GM12878 (cell line): Measurements from ENCODE around the gene GKAP1. TPM values are rescaled to one million over a fixed set of nuclear protein-coding genes. Genes with fewer than 3 reads are reported as not detected.

Experiments used
- ATAC-seq: fragments of 200-7000 bp; cut with Tn5 transposase; 3 replicates; pipeline ENCODE4 v1.9.1; 2020; ENCODE audit warnings: mild to moderate bottlenecking, moderate library complexity
- BruUV-seq: library from RNA; stranded (reverse); fragments of 400-500 nt; replicated peaks from 2 replicates; lab custom pipeline; 2021; lab: Mats Ljungman, UMichigan
- CTCF ChIA-PET: fragments of 300-600 bp; sonication (Branson Sonifier 250); formaldehyde crosslinking; extraction: SDS; loops from one replicate; lab custom pipeline; 2021; ENCODE audit warnings: inconsistent platforms; lab: Yijun Ruan, JAX
- POLR2A ChIA-PET: fragments of 350-600 bp; formaldehyde crosslinking; extraction: SDS; loops from one replicate; lab custom pipeline; 2021; ENCODE audit warnings: inconsistent platforms; lab: Charles Lee
- RAD21 ChIA-PET: fragments of 300-600 bp; sonication (Branson Sonifier 250); formaldehyde crosslinking; loops from one replicate; lab custom pipeline; 2023; ENCODE audit warnings: antibody characterized with exemption; ENCODE audit not compliant: unreplicated experiment; lab: Charles Lee
- SMC1A ChIA-PET: fragments of 300-600 bp; sonication (Branson Sonifier 250); formaldehyde crosslinking; loops from one replicate; lab custom pipeline; 2023; ENCODE audit not compliant: unreplicated experiment, uncharacterized antibody; lab: Charles Lee
- DNase-seq: peaks from one replicate; pipeline ENCODE4 v3.0.0-alpha.2; 2011; ENCODE audit warnings: low read depth, low spot score
- FAIRE-seq: peaks from 3 replicates; lab custom pipeline; 2011; peaks lifted over from hg19 to GRCh38; lab: Jason Lieb, UNC
- H2AFZ ChIP-seq: 2 replicates; pipeline ENCODE4 v1.6.0; 2011; ENCODE audit warnings: low read depth, low read length, control low read depth; ENCODE audit not compliant: control insufficient read depth
- H3K27ac ChIP-seq: 2 replicates; pipeline ENCODE4 v1.5.1; 2011; ENCODE audit warnings: control low read depth; ENCODE audit not compliant: control insufficient read depth, insufficient read depth
- H3K27me3 ChIP-seq, 2 experiments: replicated peaks in 1 of 2; 2 replicates each; pipeline versions ENCODE4 v1.6.0 to v1.6.1; 2011; ENCODE audit warnings: low read length in 1 of 2; ENCODE audit not compliant: control insufficient read depth in 2 of 2, insufficient read depth in 2 of 2
- H3K36me3 ChIP-seq, 2 experiments: 2 replicates each; pipeline ENCODE4 v1.5.1; 2011; ENCODE audit warnings: low read length in 1 of 2; ENCODE audit not compliant: control insufficient read depth in 2 of 2, insufficient read depth in 2 of 2
- H3K4me1 ChIP-seq: 2 replicates; pipeline ENCODE4 v1.6.1; 2011; ENCODE audit warnings: mild to moderate bottlenecking, low read length, moderate library complexity, mixed read lengths; ENCODE audit not compliant: control insufficient read depth, insufficient read depth
- H3K4me2 ChIP-seq: 2 replicates; pipeline ENCODE4 v1.6.0; 2011; ENCODE audit warnings: control low read depth; ENCODE audit not compliant: control insufficient read depth, insufficient read depth
- H3K4me3 ChIP-seq: fragments of 200-600 bp; sonication (generic); 2 replicates; pipeline ENCODE4 v1.5.1; 2016
- H3K79me2 ChIP-seq: 2 replicates; pipeline ENCODE4 v1.6.0; 2011; ENCODE audit warnings: low read length; ENCODE audit not compliant: control insufficient read depth, insufficient read depth
- H3K9ac ChIP-seq: 2 replicates; pipeline ENCODE4 v1.8.0; 2011; ENCODE audit warnings: low read length, control low read depth, mixed read lengths; ENCODE audit not compliant: control insufficient read depth, insufficient read depth
- H3K9me3 ChIP-seq: replicated peaks from 3 replicates; pipeline ENCODE4 v1.5.1; 2011; ENCODE audit warnings: mild to moderate bottlenecking, low read length; ENCODE audit not compliant: control insufficient read depth, insufficient read depth
- H4K20me1 ChIP-seq: 2 replicates; pipeline ENCODE4 v1.6.0; 2011; ENCODE audit not compliant: control insufficient read depth, insufficient read depth
- ASH2L ChIP-seq: fragments of 300-600, 200-600 bp; sonication (generic); IDR thresholded peaks from 2 replicates; pipeline ENCODE4 v1.6.1; 2017; ENCODE audit warnings: low read depth, mild to moderate bottlenecking, borderline replicate concordance
- CHD2 ChIP-seq: IDR thresholded peaks from 2 replicates; pipeline ENCODE4 v1.6.1; 2011; ENCODE audit warnings: low read depth, low read length, improper control_type of control experiment, borderline replicate concordance
- DPF2 ChIP-seq: fragments of 450-650 bp; IDR thresholded peaks from 2 replicates; pipeline ENCODE4 v1.6.1; 2017; ENCODE audit warnings: mild to moderate bottlenecking
- FOS ChIP-seq: IDR thresholded peaks from 3 replicates; pipeline ENCODE4 v1.6.1; 2011; ENCODE audit warnings: borderline replicate concordance; ENCODE audit not compliant: insufficient read length; ENCODE audit errors: extremely low read depth
- FOXK2 ChIP-seq: fragments of 450-650 bp; IDR thresholded peaks from 2 replicates; pipeline ENCODE4 v1.6.1; 2017; ENCODE audit warnings: mild to moderate bottlenecking, moderate library complexity
- IKZF1 ChIP-seq: fragments of 450-650 bp; conservative IDR thresholded peaks from 2 replicates; pipeline ENCODE4 v1.6.1; 2017; ENCODE audit warnings: antibody characterized with exemption, mild to moderate bottlenecking
- IKZF2 ChIP-seq, 2 experiments: fragments of 450-650 bp; IDR thresholded peaks; 2 replicates each; pipeline ENCODE4 v1.6.1; 2017; ENCODE audit warnings: mild to moderate bottlenecking in 2 of 2, moderate library complexity in 2 of 2
- IRF4 ChIP-seq: IDR thresholded peaks from 2 replicates; pipeline ENCODE4 v1.6.1; 2011; ENCODE audit warnings: low read depth, low read length
- JUNB ChIP-seq: IDR thresholded peaks from 2 replicates; pipeline ENCODE4 v1.6.1; 2016; ENCODE audit warnings: antibody characterized with exemption, mild to moderate bottlenecking
- MTA2 ChIP-seq: fragments of 450-650 bp; IDR thresholded peaks from 2 replicates; pipeline ENCODE4 v1.6.1; 2016; ENCODE audit warnings: low read depth, mild to moderate bottlenecking, moderate library complexity
- NFIC ChIP-seq: IDR thresholded peaks from 2 replicates; pipeline ENCODE4 v1.6.1; 2012; ENCODE audit warnings: low read depth, mild to moderate bottlenecking, inconsistent platforms, low read length, moderate library complexity
- RFX5 ChIP-seq: IDR thresholded peaks from 2 replicates; pipeline ENCODE4 v1.6.1; 2011; ENCODE audit warnings: low read depth, low read length, improper control_type of control experiment
- in situ Hi-C: fragments of 300-500 bp; cut with MboI; formaldehyde crosslinking; loops from 9 replicates; pipeline ENCODE4 v1.14.3; 2018; ENCODE audit warnings: mixed read lengths
- intact Hi-C: fragments of 100-400 bp; cut with micrococcal nuclease; formaldehyde crosslinking; loops from one replicate; pipeline ENCODE4 v1.14.2; 2022; ENCODE audit not compliant: unreplicated experiment
- polyA plus RNA-seq, 11 experiments: library from polyadenylated mRNA; depleted of rRNA in 4 of 11; unstranded in 6 of 11; stranded (reverse) in 5 of 11; fragments of >200 nt; fragmentation: Nextera tagmentation in 4 of 11; fragmentation: Illumina TruSeq in 1 of 11; extraction: Ambion mirVana in 4 of 11; extraction: Trizol in 1 of 11; gene quantifications; 1 replicate in 1 of 11; 2 replicates in 10 of 11; pipeline versions ENCODE4 v1.2.1 to v1.2.3, GENCODE V29; 2011 to 2016; ENCODE audit warnings: inconsistent platforms in 2 of 11, missing spikeins in 2 of 11, low read depth in 1 of 11
- total RNA-seq, 4 experiments: library from RNA; depleted of rRNA in 3 of 4; stranded (reverse); fragments of >200 nt in 3 of 4; fragmentation: Illumina TruSeq in 1 of 4; extraction: Trizol in 1 of 4; gene quantifications; 2 replicates each; pipeline versions ENCODE4 v1.2.1 to v1.2.3, GENCODE V29; 2013 to 2021
- TF ChIP-seq, protein P1 (sequence below): fragments of 450-650 bp; IDR thresholded peaks from 2 replicates; pipeline ENCODE4 v1.6.1; 2016; ENCODE audit warnings: mild to moderate bottlenecking, moderate library complexity, borderline replicate concordance
- TF ChIP-seq, protein P2 (sequence below): fragments of 450-650 bp; conservative IDR thresholded peaks from 2 replicates; pipeline ENCODE4 v1.6.1; 2017; ENCODE audit warnings: mild to moderate bottlenecking, moderate library complexity
- TF ChIP-seq, protein P3 (sequence below): IDR thresholded peaks from 2 replicates; pipeline ENCODE4 v1.6.1; 2012; ENCODE audit warnings: low read depth, low read length, improper control_type of control experiment
- TF ChIP-seq, protein P4 (sequence below): fragments of 450-650 bp; IDR thresholded peaks from 2 replicates; pipeline ENCODE4 v1.6.1; 2017; ENCODE audit warnings: low read depth, mild to moderate bottlenecking, moderate library complexity

GKAP1 gene
- total and polyA plus RNA-seq, 10 of the 15 experiments (the other 5 are each of a cell fraction or from before 2014, with no cell fraction given) = 0.92 to 5.1 (median 2.7) TPM

DNA sequence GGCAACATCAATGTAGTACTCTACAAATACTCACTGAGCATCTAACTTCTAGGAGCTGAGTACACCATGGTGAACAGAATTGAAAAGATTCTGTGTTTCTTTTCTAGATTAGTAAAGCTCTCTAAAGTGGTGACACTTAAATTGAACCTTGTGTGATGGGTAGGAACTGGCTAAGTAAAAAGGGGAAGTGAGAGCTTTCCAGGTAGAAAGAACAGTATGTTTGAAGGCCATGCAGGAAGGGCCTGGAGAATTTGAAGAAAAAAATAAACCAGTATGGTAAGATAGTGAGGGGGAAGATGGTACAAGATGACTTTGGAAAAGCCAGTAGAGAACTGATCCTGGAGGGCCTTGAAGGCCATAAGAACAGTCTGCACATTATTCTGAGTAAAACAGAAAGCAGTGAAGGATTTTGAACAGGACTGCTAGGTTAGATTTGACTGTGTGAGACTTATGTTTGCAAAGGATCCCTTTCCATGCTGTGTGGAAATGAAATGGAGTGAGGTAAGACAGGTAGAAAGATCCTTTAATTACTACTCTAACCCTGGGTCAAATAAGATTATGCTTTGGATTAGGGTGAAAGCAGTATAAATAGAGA is 63.1 kb downstream of the GKAP1 start:
- peak; percentile 88 for ATAC-seq
- Histone ChIP-seq H3K4me1 (peaks cover 8% of the 10 kb centered on the region), H3K79me2 (no peaks in the 10 kb centered on the region), H3K4me2 (0 out of 2 replicates have a peak overlapping the region, but pooled peaks have one; percentile 20), H3K9ac (no peak overlapping the region), H3K27ac (0 out of 2 replicates have a peak overlapping the region, but pooled peaks have one; percentile 11), H3K27me3 (no peaks in the 10 kb centered on the region), H3K9me3 (no peaks in the 10 kb centered on the region), H3K36me3 (no peaks in the 10 kb centered on the region; a peak in 1 of 4 replicates), H2AFZ (no peak overlapping the region), H3K4me3 (no peak overlapping the region), H4K20me1 (no peaks in the 10 kb centered on the region)
- intact Hi-C loops (no loop called here), in situ Hi-C loops (no loop called here)
- ChIA-PET CTCF (no interaction called here), SMC1A (interaction anchor here (0.8 kb wide), 1 partner anchor 53 kb away, joined by 4 read pairs; no protein-coding TSS in a partner anchor), POLR2A (no interaction called here), RAD21 (no interaction called here)
- no TSS peak for BruUV-seq
- peak; percentile 52 for FAIRE-seq
- DNase-seq = peak; percentile 2
- no peak for TF ChIP-seq RFX5
- TF ChIP-seq NFIC = peak; percentile 54; the same call in 1 of the 2 replicates
- TF ChIP-seq IRF4 = 0 out of 2 replicates have a peak, but pooled peaks have one; percentile 58
- TF ChIP-seq IKZF1 = peak; percentile 74
- TF ChIP-seq IKZF2 (IDR thresholded peaks at IDR 0.05) = peak; percentile 85 to 88
- TF ChIP-seq ASH2L = no peak
- no peak for TF ChIP-seq CHD2
- TF ChIP-seq, protein P1, sequence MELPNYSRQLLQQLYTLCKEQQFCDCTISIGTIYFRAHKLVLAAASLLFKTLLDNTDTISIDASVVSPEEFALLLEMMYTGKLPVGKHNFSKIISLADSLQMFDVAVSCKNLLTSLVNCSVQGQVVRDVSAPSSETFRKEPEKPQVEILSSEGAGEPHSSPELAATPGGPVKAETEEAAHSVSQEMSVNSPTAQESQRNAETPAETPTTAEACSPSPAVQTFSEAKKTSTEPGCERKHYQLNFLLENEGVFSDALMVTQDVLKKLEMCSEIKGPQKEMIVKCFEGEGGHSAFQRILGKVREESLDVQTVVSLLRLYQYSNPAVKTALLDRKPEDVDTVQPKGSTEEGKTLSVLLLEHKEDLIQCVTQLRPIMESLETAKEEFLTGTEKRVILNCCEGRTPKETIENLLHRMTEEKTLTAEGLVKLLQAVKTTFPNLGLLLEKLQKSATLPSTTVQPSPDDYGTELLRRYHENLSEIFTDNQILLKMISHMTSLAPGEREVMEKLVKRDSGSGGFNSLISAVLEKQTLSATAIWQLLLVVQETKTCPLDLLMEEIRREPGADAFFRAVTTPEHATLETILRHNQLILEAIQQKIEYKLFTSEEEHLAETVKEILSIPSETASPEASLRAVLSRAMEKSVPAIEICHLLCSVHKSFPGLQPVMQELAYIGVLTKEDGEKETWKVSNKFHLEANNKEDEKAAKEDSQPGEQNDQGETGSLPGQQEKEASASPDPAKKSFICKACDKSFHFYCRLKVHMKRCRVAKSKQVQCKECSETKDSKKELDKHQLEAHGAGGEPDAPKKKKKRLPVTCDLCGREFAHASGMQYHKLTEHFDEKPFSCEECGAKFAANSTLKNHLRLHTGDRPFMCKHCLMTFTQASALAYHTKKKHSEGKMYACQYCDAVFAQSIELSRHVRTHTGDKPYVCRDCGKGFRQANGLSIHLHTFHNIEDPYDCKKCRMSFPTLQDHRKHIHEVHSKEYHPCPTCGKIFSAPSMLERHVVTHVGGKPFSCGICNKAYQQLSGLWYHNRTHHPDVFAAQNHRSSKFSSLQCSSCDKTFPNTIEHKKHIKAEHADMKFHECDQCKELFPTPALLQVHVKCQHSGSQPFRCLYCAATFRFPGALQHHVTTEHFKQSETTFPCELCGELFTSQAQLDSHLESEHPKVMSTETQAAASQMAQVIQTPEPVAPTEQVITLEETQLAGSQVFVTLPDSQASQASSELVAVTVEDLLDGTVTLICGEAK = no peak
- TF ChIP-seq FOXK2 = no peak
- TF ChIP-seq, protein P2, sequence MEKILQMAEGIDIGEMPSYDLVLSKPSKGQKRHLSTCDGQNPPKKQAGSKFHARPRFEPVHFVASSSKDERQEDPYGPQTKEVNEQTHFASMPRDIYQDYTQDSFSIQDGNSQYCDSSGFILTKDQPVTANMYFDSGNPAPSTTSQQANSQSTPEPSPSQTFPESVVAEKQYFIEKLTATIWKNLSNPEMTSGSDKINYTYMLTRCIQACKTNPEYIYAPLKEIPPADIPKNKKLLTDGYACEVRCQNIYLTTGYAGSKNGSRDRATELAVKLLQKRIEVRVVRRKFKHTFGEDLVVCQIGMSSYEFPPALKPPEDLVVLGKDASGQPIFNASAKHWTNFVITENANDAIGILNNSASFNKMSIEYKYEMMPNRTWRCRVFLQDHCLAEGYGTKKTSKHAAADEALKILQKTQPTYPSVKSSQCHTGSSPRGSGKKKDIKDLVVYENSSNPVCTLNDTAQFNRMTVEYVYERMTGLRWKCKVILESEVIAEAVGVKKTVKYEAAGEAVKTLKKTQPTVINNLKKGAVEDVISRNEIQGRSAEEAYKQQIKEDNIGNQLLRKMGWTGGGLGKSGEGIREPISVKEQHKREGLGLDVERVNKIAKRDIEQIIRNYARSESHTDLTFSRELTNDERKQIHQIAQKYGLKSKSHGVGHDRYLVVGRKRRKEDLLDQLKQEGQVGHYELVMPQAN = no peak
- no peak for TF ChIP-seq FOS
- TF ChIP-seq, protein P3, sequence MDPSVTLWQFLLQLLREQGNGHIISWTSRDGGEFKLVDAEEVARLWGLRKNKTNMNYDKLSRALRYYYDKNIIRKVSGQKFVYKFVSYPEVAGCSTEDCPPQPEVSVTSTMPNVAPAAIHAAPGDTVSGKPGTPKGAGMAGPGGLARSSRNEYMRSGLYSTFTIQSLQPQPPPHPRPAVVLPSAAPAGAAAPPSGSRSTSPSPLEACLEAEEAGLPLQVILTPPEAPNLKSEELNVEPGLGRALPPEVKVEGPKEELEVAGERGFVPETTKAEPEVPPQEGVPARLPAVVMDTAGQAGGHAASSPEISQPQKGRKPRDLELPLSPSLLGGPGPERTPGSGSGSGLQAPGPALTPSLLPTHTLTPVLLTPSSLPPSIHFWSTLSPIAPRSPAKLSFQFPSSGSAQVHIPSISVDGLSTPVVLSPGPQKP = no peak
- TF ChIP-seq DPF2 = peak; percentile 42; the same call in 1 of the 2 replicates
- peak; percentile 46 for TF ChIP-seq MTA2
- TF ChIP-seq JUNB = peak; percentile 65
- TF ChIP-seq, protein P4, sequence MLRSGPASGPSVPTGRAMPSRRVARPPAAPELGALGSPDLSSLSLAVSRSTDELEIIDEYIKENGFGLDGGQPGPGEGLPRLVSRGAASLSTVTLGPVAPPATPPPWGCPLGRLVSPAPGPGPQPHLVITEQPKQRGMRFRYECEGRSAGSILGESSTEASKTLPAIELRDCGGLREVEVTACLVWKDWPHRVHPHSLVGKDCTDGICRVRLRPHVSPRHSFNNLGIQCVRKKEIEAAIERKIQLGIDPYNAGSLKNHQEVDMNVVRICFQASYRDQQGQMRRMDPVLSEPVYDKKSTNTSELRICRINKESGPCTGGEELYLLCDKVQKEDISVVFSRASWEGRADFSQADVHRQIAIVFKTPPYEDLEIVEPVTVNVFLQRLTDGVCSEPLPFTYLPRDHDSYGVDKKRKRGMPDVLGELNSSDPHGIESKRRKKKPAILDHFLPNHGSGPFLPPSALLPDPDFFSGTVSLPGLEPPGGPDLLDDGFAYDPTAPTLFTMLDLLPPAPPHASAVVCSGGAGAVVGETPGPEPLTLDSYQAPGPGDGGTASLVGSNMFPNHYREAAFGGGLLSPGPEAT = peak; percentile 38; the same call in 1 of the 2 replicates
